Measurements from ENCODE around the gene FXN.

- TF ChIP-seq, protein P1, sequence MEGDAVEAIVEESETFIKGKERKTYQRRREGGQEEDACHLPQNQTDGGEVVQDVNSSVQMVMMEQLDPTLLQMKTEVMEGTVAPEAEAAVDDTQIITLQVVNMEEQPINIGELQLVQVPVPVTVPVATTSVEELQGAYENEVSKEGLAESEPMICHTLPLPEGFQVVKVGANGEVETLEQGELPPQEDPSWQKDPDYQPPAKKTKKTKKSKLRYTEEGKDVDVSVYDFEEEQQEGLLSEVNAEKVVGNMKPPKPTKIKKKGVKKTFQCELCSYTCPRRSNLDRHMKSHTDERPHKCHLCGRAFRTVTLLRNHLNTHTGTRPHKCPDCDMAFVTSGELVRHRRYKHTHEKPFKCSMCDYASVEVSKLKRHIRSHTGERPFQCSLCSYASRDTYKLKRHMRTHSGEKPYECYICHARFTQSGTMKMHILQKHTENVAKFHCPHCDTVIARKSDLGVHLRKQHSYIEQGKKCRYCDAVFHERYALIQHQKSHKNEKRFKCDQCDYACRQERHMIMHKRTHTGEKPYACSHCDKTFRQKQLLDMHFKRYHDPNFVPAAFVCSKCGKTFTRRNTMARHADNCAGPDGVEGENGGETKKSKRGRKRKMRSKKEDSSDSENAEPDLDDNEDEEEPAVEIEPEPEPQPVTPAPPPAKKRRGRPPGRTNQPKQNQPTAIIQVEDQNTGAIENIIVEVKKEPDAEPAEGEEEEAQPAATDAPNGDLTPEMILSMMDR (IDR thresholded peaks at IDR 0.05): no peak
- TF ChIP-seq POLR2AphosphoS5 (IDR thresholded peaks at IDR 0.05): no peak
Observed at GRCh38 chr9:69001921-69002320, 33.6 kb upstream of the FXN start.

Measured in breast epithelium (tissue), 3 donors.